ENCODE data around the gene SH3BP2.

Gene SH3BP2, protein sequence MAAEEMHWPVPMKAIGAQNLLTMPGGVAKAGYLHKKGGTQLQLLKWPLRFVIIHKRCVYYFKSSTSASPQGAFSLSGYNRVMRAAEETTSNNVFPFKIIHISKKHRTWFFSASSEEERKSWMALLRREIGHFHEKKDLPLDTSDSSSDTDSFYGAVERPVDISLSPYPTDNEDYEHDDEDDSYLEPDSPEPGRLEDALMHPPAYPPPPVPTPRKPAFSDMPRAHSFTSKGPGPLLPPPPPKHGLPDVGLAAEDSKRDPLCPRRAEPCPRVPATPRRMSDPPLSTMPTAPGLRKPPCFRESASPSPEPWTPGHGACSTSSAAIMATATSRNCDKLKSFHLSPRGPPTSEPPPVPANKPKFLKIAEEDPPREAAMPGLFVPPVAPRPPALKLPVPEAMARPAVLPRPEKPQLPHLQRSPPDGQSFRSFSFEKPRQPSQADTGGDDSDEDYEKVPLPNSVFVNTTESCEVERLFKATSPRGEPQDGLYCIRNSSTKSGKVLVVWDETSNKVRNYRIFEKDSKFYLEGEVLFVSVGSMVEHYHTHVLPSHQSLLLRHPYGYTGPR

DNA sequence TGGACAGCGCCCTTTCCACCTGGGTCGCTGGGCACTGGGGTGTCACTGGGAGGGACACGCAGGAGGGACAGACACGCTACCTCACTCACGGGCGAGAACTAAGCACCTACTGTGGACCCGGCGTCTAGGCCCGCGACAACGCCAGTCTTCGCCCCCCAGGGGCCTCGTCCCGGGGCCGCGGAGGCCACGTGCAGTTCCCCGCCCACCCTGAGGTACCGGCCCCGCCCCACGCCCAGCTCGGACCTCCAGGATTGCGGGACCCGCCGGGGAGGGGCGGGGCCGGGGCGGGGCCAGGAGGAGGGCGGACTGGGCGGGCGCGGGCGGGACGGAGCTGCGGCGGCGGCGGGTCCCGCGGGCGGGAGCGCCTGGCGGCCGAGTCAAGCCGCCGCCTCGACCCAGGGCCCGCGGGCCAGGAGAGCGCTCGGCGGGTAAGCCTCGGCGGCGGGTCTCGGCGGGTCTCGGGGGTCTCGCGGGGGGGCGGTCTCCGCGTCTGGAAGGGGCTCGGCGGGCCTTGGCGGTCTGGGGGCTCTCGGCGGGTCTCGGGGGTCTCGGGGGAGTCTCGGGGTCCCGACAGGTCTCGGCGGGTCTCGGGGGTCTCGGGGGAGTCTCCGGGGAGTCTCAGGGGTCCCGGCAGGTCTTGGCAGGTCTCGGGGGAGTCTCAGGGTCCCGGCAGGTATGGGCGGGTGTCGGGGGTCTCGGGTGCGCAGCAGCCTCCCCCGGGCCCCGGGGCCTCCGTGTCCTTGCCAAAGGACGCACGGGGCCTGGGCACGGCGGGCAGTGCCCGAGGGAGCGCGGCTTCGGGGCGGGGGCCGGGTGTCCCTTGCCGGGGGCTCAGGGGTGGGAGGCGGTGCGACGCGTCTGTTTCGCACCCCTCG is at the start of gene SH3BP2:
Gene SH3BP2 (plus strand): TSS at position 375 of the 875 bp plus-strand sequence. CDS start 27,533 bp downstream, outside the sequence.
- in situ Hi-C loops (cut with MboI; ENCODE audit: low sequenced_read_pairs) = no loop called here

DNA sequence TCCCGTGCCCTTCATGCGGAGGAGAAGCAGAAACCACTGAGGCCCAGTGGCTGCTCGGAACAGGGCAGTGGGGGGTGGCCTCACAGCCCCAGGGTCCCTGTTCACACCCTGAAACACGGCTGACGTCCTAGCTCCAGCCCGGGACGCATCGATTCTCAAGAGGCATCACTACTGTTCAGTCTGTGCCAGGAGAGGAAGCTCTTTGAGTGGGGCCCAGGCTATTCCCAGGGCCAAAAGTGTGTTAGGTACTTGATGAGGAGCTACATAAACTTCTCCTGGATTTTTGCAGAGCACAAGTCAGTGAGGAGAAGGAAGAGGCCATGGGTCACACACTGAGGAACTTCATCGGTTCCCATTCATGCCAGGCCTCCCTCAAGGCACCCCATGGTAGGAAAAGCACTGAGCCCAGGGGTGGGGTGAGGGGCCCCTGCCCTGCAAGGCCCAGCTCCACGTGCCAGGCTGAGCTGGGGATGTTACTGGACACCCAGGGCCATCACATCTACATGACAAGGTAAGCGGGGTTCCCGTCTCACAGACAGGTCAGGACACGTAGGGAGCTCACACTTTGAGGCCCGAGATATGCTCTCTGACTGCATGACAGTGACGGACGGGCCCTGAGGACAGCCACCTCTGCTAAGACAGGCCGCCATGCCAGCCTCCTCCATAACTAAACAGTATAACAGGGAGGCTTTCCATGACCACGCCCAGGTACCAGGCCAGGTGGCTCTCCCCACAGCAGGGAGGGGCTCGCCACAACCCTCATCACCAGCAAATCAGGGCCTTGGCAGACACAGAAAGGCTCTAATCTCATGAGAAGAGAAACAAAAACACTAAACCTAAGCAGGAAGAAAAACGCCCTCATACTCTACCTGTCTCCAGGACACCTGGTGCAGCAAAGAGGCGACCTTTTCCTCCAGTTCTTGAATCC is 49.1 kb upstream of the SH3BP2 start:
- in situ Hi-C loops (cut with MboI; ENCODE audit: low sequenced_read_pairs) = no loop called here

DNA sequence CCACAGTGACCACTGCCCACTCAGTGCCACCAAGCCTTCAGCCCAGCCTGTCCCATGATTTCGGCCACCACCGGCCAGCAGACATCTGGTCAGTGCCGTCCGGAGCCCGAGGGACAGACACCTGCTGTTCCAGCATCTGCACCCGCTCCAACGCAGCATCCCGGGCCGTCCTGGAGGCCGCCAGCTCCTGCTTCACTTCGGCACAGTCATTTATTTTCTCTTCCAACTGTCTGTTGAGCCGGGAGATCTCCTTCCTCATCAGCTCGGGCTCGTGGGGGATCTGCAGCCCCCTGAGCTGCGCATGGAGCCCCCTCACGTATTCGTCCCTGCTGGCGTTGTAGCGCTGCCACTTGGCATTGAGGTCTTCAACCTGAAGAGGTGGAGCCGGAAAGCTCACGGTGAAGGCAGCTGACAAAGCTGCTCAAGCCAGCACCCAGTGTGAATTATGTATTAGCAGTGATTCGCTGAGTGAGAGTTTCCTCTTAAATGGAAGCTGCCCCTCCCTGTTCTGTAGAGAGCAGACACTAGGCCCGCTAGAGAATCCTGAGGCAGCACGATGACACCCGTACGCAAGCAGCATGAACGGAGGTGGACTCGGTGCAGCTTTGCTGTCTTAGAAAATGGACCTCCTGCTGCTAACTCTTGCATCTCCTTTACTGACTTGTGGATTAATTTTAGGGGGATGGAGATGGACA is 48.2 kb upstream of the SH3BP2 start:
- in situ Hi-C loops (cut with MboI; ENCODE audit: low sequenced_read_pairs) = no loop called here

GRCh38 chr4:2745516-2745915 is 47.4 kb upstream of the SH3BP2 start:
- in situ Hi-C loops (cut with MboI; ENCODE audit: low sequenced_read_pairs) = no loop called here

DNA sequence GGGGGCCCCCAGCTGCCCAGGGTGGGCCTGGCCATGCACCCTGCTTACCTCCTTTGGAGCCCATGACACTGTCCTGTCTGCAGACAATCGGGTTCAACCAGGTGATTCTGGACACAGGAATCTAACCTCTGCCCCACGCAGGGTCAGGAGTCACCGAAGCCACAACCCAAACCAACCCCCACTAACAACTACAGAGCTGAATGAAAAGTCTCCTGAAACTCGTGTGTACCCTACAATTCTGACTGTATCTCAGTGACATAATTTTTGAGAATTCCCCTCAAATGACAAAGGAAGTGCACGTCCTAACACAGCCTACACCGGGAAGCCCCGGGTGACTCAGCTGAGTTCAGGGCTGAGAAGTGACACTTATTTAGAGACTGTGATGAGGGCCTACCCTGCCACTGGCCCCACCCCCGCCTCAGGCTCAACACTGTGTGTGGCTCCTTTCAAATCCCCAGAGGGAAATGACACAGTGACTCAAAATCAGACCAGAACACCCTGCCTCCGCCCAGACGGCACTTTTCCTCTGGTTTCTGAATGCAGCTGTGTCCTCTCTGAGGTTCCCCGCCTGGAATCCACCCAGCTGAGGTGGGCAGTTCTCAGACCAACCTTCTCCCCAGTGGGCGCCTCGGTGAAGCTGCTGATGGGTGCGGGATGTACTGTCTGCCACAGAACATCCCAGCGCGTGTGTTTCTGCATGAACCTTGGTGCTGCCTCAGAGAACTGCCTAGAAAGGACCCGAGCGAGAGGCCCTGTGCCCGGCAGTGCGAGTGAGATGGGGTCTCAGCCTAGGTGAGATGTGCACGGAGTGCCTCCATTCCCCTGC is 46.7 kb upstream of the SH3BP2 start:
- in situ Hi-C loops (cut with MboI; ENCODE audit: low sequenced_read_pairs) = no loop called here

DNA sequence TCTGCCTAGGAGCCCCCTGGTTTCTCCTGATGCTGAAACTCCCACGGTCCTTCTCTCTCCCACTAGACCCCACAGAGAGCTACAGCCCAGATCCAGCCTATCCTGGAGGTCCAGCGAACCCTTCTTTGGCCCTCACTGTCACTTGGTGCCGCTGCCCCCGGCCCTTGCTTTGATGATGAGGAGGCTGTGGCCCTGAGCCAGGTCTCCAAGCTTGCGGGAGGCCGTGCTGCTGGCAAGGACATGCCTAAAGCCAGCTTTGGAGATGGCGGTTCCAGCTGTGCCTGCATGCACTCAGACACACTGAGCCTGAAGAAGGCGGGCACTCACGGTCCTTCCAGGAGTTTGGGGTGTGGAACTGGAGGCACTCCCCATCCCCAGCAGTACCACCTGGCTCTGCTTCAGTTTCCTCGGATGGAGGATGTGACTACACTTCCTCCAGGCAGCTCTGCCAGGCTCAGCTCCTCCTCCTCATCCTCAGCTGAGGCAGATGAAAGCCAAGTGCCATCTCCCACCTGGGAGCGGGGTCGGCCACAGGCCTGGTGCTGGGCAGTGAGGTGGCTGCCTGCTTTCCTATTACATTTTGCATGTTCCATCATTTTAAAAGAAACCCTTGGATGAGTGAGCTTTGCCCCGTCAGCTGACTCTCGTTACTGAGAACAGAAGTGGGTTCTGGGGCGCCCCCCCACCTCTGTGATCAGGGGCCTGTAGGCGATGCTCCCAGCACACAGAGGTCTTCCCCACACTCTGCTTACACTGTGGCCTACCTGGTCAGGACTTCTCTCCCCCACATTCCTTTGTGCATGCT is 45.8 kb upstream of the SH3BP2 start:
- in situ Hi-C loops (cut with MboI; ENCODE audit: low sequenced_read_pairs) = no loop called here

DNA sequence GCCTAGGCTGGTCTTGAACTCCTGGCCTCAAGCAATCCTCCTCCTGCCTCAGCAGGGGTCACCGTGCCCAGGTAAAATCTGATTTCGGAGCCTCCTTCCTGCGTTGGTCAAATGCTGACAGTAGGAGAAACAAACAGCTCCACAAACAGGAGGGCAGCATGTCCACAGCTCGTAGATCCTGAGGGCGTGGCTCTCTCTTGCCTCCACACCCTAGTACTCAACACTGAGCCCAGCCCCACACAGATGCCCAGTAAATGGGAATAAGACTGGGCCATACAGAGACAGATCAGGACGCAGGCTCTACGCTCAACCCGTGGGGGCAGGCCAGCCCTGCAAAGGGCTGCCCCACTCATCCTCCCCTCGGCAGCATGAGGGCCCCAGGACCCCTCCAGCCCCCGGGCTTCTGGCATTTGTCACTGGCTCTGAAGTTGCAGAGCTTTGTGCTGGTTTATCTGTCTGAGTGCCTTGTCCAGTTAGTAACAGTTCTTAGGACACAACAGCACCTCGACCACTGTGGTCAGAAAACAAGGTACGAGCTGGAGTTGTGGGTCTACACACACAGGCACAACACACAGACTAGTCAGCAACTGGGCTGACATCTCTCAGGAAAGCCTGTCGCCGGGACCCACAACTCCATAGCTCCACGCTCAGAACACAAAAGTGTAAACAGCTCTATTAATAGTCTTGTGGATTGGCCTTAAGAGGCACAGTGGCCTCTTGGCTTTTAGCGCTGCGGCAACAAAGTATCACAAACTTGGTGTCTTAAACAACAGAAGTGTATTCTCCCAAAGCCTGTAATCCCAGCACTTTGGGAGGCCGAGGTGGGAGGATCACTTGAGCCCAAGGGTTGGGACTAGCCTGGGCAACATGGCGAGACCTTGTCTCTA is 41.9 kb upstream of the SH3BP2 start:
- in situ Hi-C loops (cut with MboI; ENCODE audit: low sequenced_read_pairs) = no loop called here

DNA sequence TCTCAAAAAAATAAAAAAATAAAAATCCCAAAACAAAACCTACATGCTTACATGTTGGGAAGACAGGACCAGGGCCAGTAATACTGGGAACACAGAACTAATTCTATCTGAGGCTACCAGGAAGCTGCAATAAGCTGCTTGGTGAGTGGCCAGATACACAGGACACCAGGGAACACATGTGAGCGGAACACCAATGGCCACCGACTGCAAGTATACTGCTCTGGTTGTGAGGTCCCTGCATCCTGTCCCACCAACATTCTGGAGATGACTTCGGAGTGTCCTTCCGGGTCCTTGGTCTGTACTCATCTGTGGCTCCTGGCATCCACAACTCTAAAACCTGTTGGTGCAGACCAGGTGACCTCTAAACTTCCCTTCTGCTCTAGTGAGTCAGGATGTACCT is 39.4 kb upstream of the SH3BP2 start:
- in situ Hi-C loops (cut with MboI; ENCODE audit: low sequenced_read_pairs) = no loop called here

DNA sequence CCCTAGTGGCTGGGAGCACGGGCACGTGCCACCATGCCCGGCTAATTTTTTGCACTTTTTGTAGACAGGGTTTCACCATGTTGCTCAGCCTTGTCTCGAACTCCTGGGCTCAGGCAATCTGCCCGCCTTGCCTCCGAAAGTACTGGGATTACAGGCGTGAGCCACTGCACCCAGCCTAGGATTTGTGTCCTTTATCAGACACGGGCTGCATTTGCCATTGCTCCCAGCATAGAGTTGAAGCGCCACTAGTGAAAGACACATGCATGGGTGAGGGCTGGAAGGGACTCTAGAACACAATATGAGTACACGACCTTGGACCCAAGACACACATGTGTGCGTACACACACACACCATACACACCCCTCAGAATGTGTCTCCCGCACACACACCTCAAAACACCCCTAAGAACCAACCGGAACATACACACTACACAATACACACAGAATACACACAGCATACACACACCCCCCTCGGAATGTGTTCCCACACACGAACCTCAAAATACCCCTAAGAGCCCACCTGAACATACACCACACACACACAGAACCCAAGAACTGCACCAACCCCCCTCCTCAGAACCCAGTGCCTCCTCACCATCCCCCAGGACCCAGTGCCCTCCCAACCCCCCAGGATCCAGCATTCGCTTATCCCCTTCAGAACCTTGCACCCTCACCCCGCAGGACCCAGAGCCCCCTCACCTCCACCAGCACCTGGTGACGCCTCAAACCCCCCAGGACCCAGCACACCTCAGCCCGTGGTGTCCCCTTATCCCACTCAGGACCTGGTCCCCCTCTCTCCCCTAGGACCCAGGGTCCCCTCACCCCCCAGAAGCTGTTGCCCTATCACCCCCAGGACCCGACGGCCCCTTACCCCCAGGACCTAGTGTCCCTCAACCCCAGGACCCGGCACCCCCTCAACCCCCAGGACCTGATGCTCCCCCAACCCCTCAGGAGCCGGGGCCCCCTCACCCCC is 37.8 kb upstream of the SH3BP2 start:
- in situ Hi-C loops (cut with MboI; ENCODE audit: low sequenced_read_pairs) = no loop called here

GRCh38 chr4:2755821-2756690 is 36.8 kb upstream of the SH3BP2 start, which contains the start of gene TNIP2:
Gene TNIP2, minus strand, starts transcription at chr4:2756336. Its CDS starts 47 bp downstream, at chr4:2756289.
- in situ Hi-C loops (cut with MboI; ENCODE audit: low sequenced_read_pairs) = no loop called here

- in situ Hi-C loops (cut with MboI; ENCODE audit: low sequenced_read_pairs) = no loop called here
Measured at GRCh38 chr4:2756691-2757350, 36.1 kb upstream of the SH3BP2 start.

GRCh38 chr4:2757426-2757825 is 35.5 kb upstream of the SH3BP2 start:
- in situ Hi-C loops (cut with MboI; ENCODE audit: low sequenced_read_pairs) = no loop called here

- in situ Hi-C loops (cut with MboI; ENCODE audit: low sequenced_read_pairs) = no loop called here
Measured at GRCh38 chr4:2761035-2761923, 31.6 kb upstream of the SH3BP2 start.

- in situ Hi-C loops (cut with MboI; ENCODE audit: low sequenced_read_pairs) = no loop called here
Measured at GRCh38 chr4:2762048-2762447, 30.8 kb upstream of the SH3BP2 start.
